ENCODE data around the gene HEG1. TPM values are rescaled to one million over a fixed set of nuclear protein-coding genes. Genes with fewer than 3 reads are reported as not detected.

Gene HEG1
- total RNA-seq, 2 experiments from 2014 or later, result 31.2 to 32.6 TPM

- ATAC-seq (ENCODE audit: poor library complexity), result no peak
- CTCF ChIA-PET, result no interaction called here
Observed at GRCh38 chr3:125008766-125009165, 47.0 kb downstream of the HEG1 start.

DNA sequence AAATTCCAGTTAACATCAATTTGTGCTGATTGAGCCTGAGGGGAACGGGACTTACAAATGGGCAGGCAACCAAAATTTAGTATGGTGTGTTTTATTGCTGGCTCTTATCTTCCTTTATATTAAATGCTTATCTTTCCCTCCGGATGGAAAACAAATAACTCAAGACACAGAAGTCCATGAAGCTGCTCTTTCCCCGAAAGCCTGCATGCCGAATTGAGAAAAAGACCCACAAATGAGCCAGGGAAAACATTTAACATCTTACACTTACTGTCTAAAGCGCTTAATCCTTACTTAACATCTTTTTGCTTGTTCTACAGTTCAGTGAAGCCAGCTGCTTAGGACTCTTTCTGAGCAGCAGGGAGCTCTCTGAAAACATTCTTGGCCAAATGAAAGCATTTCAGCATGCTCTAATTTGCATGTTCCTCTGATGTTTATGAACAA is 49.5 kb downstream of the HEG1 start:
- ChIA-PET CTCF (no interaction called here), POLR2A (no interaction called here)
- DNase-seq (no peak), ATAC-seq (ENCODE audit: poor library complexity) (no peak)
- Mint-ChIP-seq H3K4me3 (no peak overlapping the region), H3K9me3 (no peaks in the 10 kb centered on the region), H3K27ac (no peak overlapping the region), H3K4me1 (ENCODE audit: low read depth) (peaks cover 46% of the 10 kb centered on the region), H3K27me3 (no peaks in the 10 kb centered on the region), H3K36me3 (ENCODE audit: low read depth) (peaks cover 94% of the 10 kb centered on the region)
- H3K27ac ChIP-seq (ENCODE audit: low read depth in 1 of 2, low read length in 2 of 2), result no peak overlapping the region
- intact Hi-C loops (cut with DNase I, micrococcal nuclease), result no loop called here
- no peak overlapping the region for H3K4me3 ChIP-seq (ENCODE audit: low read length)
- H3K4me1 ChIP-seq (ENCODE audit: insufficient read depth, low read length), result peaks cover 35% of the 10 kb centered on the region
- TF ChIP-seq, protein P1, sequence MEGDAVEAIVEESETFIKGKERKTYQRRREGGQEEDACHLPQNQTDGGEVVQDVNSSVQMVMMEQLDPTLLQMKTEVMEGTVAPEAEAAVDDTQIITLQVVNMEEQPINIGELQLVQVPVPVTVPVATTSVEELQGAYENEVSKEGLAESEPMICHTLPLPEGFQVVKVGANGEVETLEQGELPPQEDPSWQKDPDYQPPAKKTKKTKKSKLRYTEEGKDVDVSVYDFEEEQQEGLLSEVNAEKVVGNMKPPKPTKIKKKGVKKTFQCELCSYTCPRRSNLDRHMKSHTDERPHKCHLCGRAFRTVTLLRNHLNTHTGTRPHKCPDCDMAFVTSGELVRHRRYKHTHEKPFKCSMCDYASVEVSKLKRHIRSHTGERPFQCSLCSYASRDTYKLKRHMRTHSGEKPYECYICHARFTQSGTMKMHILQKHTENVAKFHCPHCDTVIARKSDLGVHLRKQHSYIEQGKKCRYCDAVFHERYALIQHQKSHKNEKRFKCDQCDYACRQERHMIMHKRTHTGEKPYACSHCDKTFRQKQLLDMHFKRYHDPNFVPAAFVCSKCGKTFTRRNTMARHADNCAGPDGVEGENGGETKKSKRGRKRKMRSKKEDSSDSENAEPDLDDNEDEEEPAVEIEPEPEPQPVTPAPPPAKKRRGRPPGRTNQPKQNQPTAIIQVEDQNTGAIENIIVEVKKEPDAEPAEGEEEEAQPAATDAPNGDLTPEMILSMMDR (IDR thresholded peaks at IDR 0.05), result no peak
- H3K36me3 ChIP-seq (ENCODE audit: insufficient read depth, low read length), result peaks cover 81% of the 10 kb centered on the region
- H3K9me3 ChIP-seq (ENCODE audit: control insufficient read depth in 1 of 2, insufficient read depth in 1 of 2, low read length in 2 of 2), result no peaks in the 10 kb centered on the region
- H3K27me3 ChIP-seq (ENCODE audit: control insufficient read depth in 1 of 2, insufficient read depth in 2 of 2, low read length in 2 of 2), result no peaks in the 10 kb centered on the region

More at GRCh38 chr3:125008766-125009165, 47.0 kb downstream of the HEG1 start:
- H3K36me3 ChIP-seq (ENCODE audit: insufficient read depth, low read length), result peaks cover 80% of the 10 kb centered on the region
- Mint-ChIP-seq H3K27ac (no peak overlapping the region), H3K4me1 (ENCODE audit: low read depth) (peaks cover 40% of the 10 kb centered on the region), H3K27me3 (no peaks in the 10 kb centered on the region), H3K9me3 (no peaks in the 10 kb centered on the region), H3K36me3 (ENCODE audit: low read depth) (peaks cover 94% of the 10 kb centered on the region), H3K4me3 (no peak overlapping the region)
- TF ChIP-seq, protein P1 (IDR thresholded peaks at IDR 0.05), result no peak
- no peaks in the 10 kb centered on the region for H3K27me3 ChIP-seq (ENCODE audit: control insufficient read depth in 1 of 2, insufficient read depth in 2 of 2, low read length in 2 of 2)
- intact Hi-C loops (cut with DNase I, micrococcal nuclease), result no loop called here
- no peak overlapping the region for H3K27ac ChIP-seq (ENCODE audit: low read depth in 1 of 2, low read length in 2 of 2)
- H3K4me1 ChIP-seq (ENCODE audit: insufficient read depth, low read length), result peaks cover 16% of the 10 kb centered on the region
- DNase-seq, result no peak
- no peaks in the 10 kb centered on the region for H3K9me3 ChIP-seq (ENCODE audit: control insufficient read depth in 1 of 2, insufficient read depth in 1 of 2, low read length in 2 of 2)
- POLR2A ChIA-PET, result interaction anchor here (0.7 to 1.6 kb wide), 2 partner anchors 43 to 45 kb away, joined by 3 to 4 read pairs; no protein-coding TSS in a partner anchor
- no peak overlapping the region for H3K4me3 ChIP-seq (ENCODE audit: low read length)

GRCh38 chr3:125005676-125006075 is 50.1 kb downstream of the HEG1 start:
- intact Hi-C loops (cut with DNase I, micrococcal nuclease), result no loop called here
- Mint-ChIP-seq H3K27ac (peak overlapping the region; percentile 65), H3K4me3 (no peak overlapping the region), H3K27me3 (no peaks in the 10 kb centered on the region), H3K9me3 (no peaks in the 10 kb centered on the region), H3K4me1 (ENCODE audit: low read depth) (peaks cover 41% of the 10 kb centered on the region), H3K36me3 (ENCODE audit: low read depth) (peaks cover 93% of the 10 kb centered on the region)
- Histone ChIP-seq H3K9me3 (ENCODE audit: control insufficient read depth in 1 of 2, insufficient read depth in 1 of 2, low read length in 2 of 2) (no peaks in the 10 kb centered on the region), H3K27ac (ENCODE audit: low read depth in 1 of 2, low read length in 2 of 2) (no peak overlapping the region), H3K4me1 (ENCODE audit: insufficient read depth, low read length) (peaks cover 36% of the 10 kb centered on the region), H3K27me3 (ENCODE audit: control insufficient read depth in 1 of 2, insufficient read depth in 2 of 2, low read length in 2 of 2) (no peaks in the 10 kb centered on the region), H3K36me3 (ENCODE audit: insufficient read depth, low read length) (peaks cover 86% of the 10 kb centered on the region), H3K4me3 (ENCODE audit: low read length) (no peak overlapping the region)
- ChIA-PET POLR2A (no interaction called here), CTCF (no interaction called here)
- TF ChIP-seq, protein P1 (IDR thresholded peaks at IDR 0.05), result no peak
- DNase-seq (no peak), ATAC-seq (ENCODE audit: poor library complexity) (no peak)

Measured in CD4-positive, alpha-beta T cell (primary cell).